Mesenchymal stem cell (in vitro differentiated cells and primary cell): ENCODE measurements around the gene HPS3.

Experiments used
- DNase-seq: peaks from one replicate; pipeline ENCODE4 v3.0.0-alpha.2; 2013
- H2AFZ ChIP-seq: one replicate; pipeline ENCODE4 v1.6.1; 2013; ENCODE audit warnings: low read depth, mild to moderate bottlenecking, control low read depth, inconsistent platforms, low read length, moderate library complexity
- H2AK5ac ChIP-seq: 2 replicates; pipeline ENCODE4 v1.6.1; 2013; ENCODE audit warnings: low read length, moderate library complexity, mild to moderate bottlenecking, inconsistent platforms; ENCODE audit not compliant: severe bottlenecking
- H2BK120ac ChIP-seq: one replicate; pipeline ENCODE4 v1.6.1; 2013; ENCODE audit warnings: low read depth, mild to moderate bottlenecking, inconsistent platforms, low read length, moderate library complexity
- H2BK12ac ChIP-seq, 2 experiments: one replicate each; pipeline ENCODE4 v1.6.1; 2013; ENCODE audit warnings: inconsistent platforms in 2 of 2, low read length in 2 of 2, mild to moderate bottlenecking in 2 of 2, moderate library complexity in 2 of 2, control low read depth in 1 of 2
- H2BK15ac ChIP-seq: one replicate; pipeline ENCODE4 v1.6.1; 2013; ENCODE audit warnings: mild to moderate bottlenecking, low read depth, inconsistent platforms; ENCODE audit not compliant: poor library complexity, severe bottlenecking
- H2BK5ac ChIP-seq: 2 replicates; pipeline ENCODE4 v1.6.1; 2013; ENCODE audit warnings: low read depth, mild to moderate bottlenecking, low read length, control low read depth, inconsistent platforms; ENCODE audit not compliant: poor library complexity, severe bottlenecking
- H3K14ac ChIP-seq, 2 experiments: one replicate each; pipeline ENCODE4 v1.6.1; 2013; ENCODE audit warnings: inconsistent platforms in 2 of 2, low read length in 2 of 2, control low read depth in 1 of 2, mild to moderate bottlenecking in 1 of 2, moderate library complexity in 1 of 2
- H3K18ac ChIP-seq, 2 experiments: one replicate each; pipeline ENCODE4 v1.6.1; 2013; ENCODE audit warnings: inconsistent platforms in 2 of 2, low read length in 2 of 2, control low read depth in 1 of 2, low read depth in 1 of 2, mild to moderate bottlenecking in 1 of 2
- H3K23ac ChIP-seq, 2 experiments: one replicate each; pipeline ENCODE4 v1.6.1; 2013; ENCODE audit warnings: inconsistent platforms in 2 of 2, low read length in 2 of 2, mild to moderate bottlenecking in 2 of 2, moderate library complexity in 2 of 2, control low read depth in 1 of 2
- H3K27ac ChIP-seq: 2 replicates; pipeline ENCODE4 v1.5.1; 2013; ENCODE audit warnings: mild to moderate bottlenecking, moderate library complexity, low read length, control low read depth, inconsistent platforms; ENCODE audit not compliant: poor library complexity, severe bottlenecking
- H3K27me3 ChIP-seq, 2 experiments: 2 replicates each; pipeline versions ENCODE4 v1.6.1 to v1.7.0; 2013; ENCODE audit warnings: low read length in 2 of 2, mild to moderate bottlenecking in 2 of 2, moderate library complexity in 2 of 2, control low read depth in 1 of 2, inconsistent platforms in 1 of 2; ENCODE audit not compliant: control insufficient read depth in 1 of 2, insufficient read depth in 1 of 2
- H3K36me3 ChIP-seq, 2 experiments: 2 replicates each; pipeline versions ENCODE4 v1.6.1 to v1.7.0; 2013; ENCODE audit warnings: low read length in 2 of 2, control low read depth in 1 of 2, inconsistent platforms in 1 of 2, low read depth in 1 of 2, mild to moderate bottlenecking in 1 of 2; ENCODE audit not compliant: insufficient read depth in 2 of 2, control insufficient read depth in 1 of 2
- H3K4ac ChIP-seq, 2 experiments: one replicate each; pipeline ENCODE4 v1.6.1; 2013; ENCODE audit warnings: inconsistent platforms in 2 of 2, low read length in 2 of 2, mild to moderate bottlenecking in 2 of 2, moderate library complexity in 2 of 2, control low read depth in 1 of 2, low read depth in 1 of 2
- H3K4me1 ChIP-seq: 2 replicates; pipeline ENCODE4 v1.6.1; 2013; ENCODE audit warnings: low read depth, low read length, control low read depth; ENCODE audit not compliant: control insufficient read depth, insufficient read depth
- H3K4me2 ChIP-seq: 2 replicates; pipeline ENCODE4 v1.6.1; 2013; ENCODE audit warnings: low read length, mild to moderate bottlenecking, inconsistent platforms; ENCODE audit not compliant: poor library complexity, severe bottlenecking
- H3K4me3 ChIP-seq, 2 experiments: 2 replicates each; pipeline versions ENCODE4 v1.5.1 to v1.7.0; 2013; ENCODE audit warnings: low read length in 2 of 2, mild to moderate bottlenecking in 2 of 2, control low read depth in 1 of 2, low read depth in 1 of 2; ENCODE audit not compliant: insufficient read depth in 1 of 2
- H3K79me1 ChIP-seq: replicated peaks from 2 replicates; pipeline ENCODE4 v1.6.1; 2013; ENCODE audit warnings: mild to moderate bottlenecking, control low read depth, low read length, inconsistent platforms; ENCODE audit not compliant: poor library complexity, severe bottlenecking
- H3K9ac ChIP-seq: 2 replicates; pipeline ENCODE4 v1.7.0; 2013; ENCODE audit warnings: mild to moderate bottlenecking, low read length, moderate library complexity
- H3K9me3 ChIP-seq: 2 replicates; pipeline ENCODE4 v1.7.0; 2013; ENCODE audit warnings: mild to moderate bottlenecking, low read length; ENCODE audit not compliant: control insufficient read depth
- H4K8ac ChIP-seq: one replicate; pipeline ENCODE4 v1.6.1; 2013; ENCODE audit warnings: inconsistent platforms, mild to moderate bottlenecking, low read length, moderate library complexity
- H4K91ac ChIP-seq: one replicate; pipeline ENCODE4 v1.6.1; 2013; ENCODE audit warnings: mild to moderate bottlenecking, low read length, inconsistent platforms
- WGBS: methylation state at CpG from one replicate; pipeline ENCODE4 v1.1.7; 2013; ENCODE audit warnings: mixed read lengths; 5-methylcytosine and 5-hydroxymethylcytosine counted together

HPS3 gene

GRCh38 chr3:149119466-149119865 lies 10.0 kb upstream of the HPS3 start:
- Histone ChIP-seq H3K4me2 (no peak overlapping the region), H3K36me3 (no peaks in the 10 kb centered on the region), H3K4me3 (no peak overlapping the region), H3K4me1 (no peaks in the 10 kb centered on the region), H2AFZ (no peak overlapping the region), H3K23ac (no peak overlapping the region), H2BK120ac (no peak overlapping the region), H4K8ac (no peak overlapping the region), H3K9me3 (no peaks in the 10 kb centered on the region), H3K27me3 (no peaks in the 10 kb centered on the region), H3K4ac (no peak overlapping the region), H3K14ac (no peak overlapping the region), H3K18ac (no peak overlapping the region), H3K79me1 (no peaks in the 10 kb centered on the region), H3K9ac (no peak overlapping the region), H2BK5ac (no peak overlapping the region), H3K27ac (no peak overlapping the region), H2BK12ac (peak overlapping the region in 1 of 2 experiments; percentile 55), H4K91ac (no peak overlapping the region), H2BK15ac (no peak overlapping the region), H2AK5ac (no peak overlapping the region)
- DNase-seq: no peak
- WGBS: 100% methylated on average over 1 of the region's 1 CpG

- Histone ChIP-seq H4K91ac (no peak overlapping the region), H2AFZ (no peak overlapping the region), H3K4me3 (no peak overlapping the region), H2BK15ac (no peak overlapping the region), H2AK5ac (no peak overlapping the region), H3K36me3 (no peaks in the 10 kb centered on the region), H2BK5ac (no peak overlapping the region), H4K8ac (no peak overlapping the region), H3K27ac (no peak overlapping the region), H3K9me3 (no peaks in the 10 kb centered on the region), H3K27me3 (no peaks in the 10 kb centered on the region), H3K79me1 (no peaks in the 10 kb centered on the region), H3K4me2 (no peak overlapping the region), H2BK12ac (peak overlapping the region in 1 of 2 experiments; percentile 40), H2BK120ac (no peak overlapping the region), H3K9ac (peak overlapping the region; percentile 55), H3K4me1 (no peaks in the 10 kb centered on the region), H3K4ac (no peak overlapping the region), H3K23ac (no peak overlapping the region), H3K18ac (no peak overlapping the region), H3K14ac (no peak overlapping the region)
- DNase-seq: peak; percentile 73
- WGBS: 16% methylated on average over 2 of the region's 7 CpGs
These were observed 9.1 kb upstream of the HPS3 start for GRCh38 chr3:149120051-149120972.

- Histone ChIP-seq H3K79me1 (no peaks in the 10 kb centered on the region), H3K14ac (no peak overlapping the region), H2AFZ (no peak overlapping the region), H2BK120ac (no peak overlapping the region), H3K36me3 (no peaks in the 10 kb centered on the region), H3K9me3 (no peaks in the 10 kb centered on the region), H3K9ac (no peak overlapping the region), H4K8ac (no peak overlapping the region), H2BK5ac (no peak overlapping the region), H3K4me2 (no peak overlapping the region), H4K91ac (no peak overlapping the region), H3K18ac (no peak overlapping the region), H3K27ac (no peak overlapping the region), H2BK15ac (no peak overlapping the region), H2BK12ac (no peak overlapping the region), H3K4me1 (no peaks in the 10 kb centered on the region), H2AK5ac (no peak overlapping the region), H3K4ac (no peak overlapping the region), H3K23ac (no peak overlapping the region), H3K27me3 (no peaks in the 10 kb centered on the region), H3K4me3 (no peak overlapping the region)
- WGBS: no CpG with 5 or more reads among the region's 4 CpGs
- DNase-seq: no peak
These were observed 6.5 kb upstream of the HPS3 start for GRCh38 chr3:149122721-149123578.

- peaks cover 6% of the 10 kb centered on the region for H3K79me1 ChIP-seq
- DNase-seq: peak; percentile 34
- H2AFZ ChIP-seq: no peak overlapping the region
- H3K18ac ChIP-seq: peak overlapping the region in 1 of 2 experiments; percentile 69
- no peak overlapping the region for H2BK12ac ChIP-seq
- peak overlapping the region in 1 of 2 experiments; percentile 95 for H3K4me3 ChIP-seq
- H2AK5ac ChIP-seq: no peak overlapping the region
- H3K23ac ChIP-seq: no peak overlapping the region
- peak overlapping the region; percentile 42 for H2BK120ac ChIP-seq
- no peak overlapping the region for H2BK15ac ChIP-seq
- peak overlapping the region in 1 of 2 experiments; percentile 73 for H3K4ac ChIP-seq
- H4K8ac ChIP-seq: no peak overlapping the region
- no peak overlapping the region for H2BK5ac ChIP-seq
- H3K14ac ChIP-seq: no peak overlapping the region
- H3K36me3 ChIP-seq: no peaks in the 10 kb centered on the region
- WGBS: 55% methylated on average over 4 of the region's 4 CpGs
- H3K27ac ChIP-seq: peak overlapping the region; percentile 34
- H4K91ac ChIP-seq: no peak overlapping the region
- H3K27me3 ChIP-seq: no peaks in the 10 kb centered on the region
- H3K4me1 ChIP-seq: peaks cover 4% of the 10 kb centered on the region
- no peaks in the 10 kb centered on the region for H3K9me3 ChIP-seq
- H3K4me2 ChIP-seq: peak overlapping the region; percentile 96
- peak overlapping the region; percentile 93 for H3K9ac ChIP-seq
These were observed 617 bp upstream of the HPS3 start for GRCh38 chr3:149128821-149129220.
